Prostate gland (tissue), 2 donors: ENCODE data around the gene GABARAP. TPM values are rescaled to one million over a fixed set of nuclear protein-coding genes. Genes with fewer than 3 reads are reported as not detected.

Experiments
- DNase-seq: peaks from one replicate; pipeline ENCODE4 v3.0.0-alpha.2; 2019; ENCODE audit warnings: low spot score
- H3K27ac ChIP-seq, 2 donors: fragments of 200-600 bp; sonication (generic); 2 replicates each; pipeline ENCODE4 v1.5.1; 2017 to 2019
- H3K27me3 ChIP-seq: fragments of 200-600 bp; sonication (generic); replicated peaks from 2 replicates; pipeline ENCODE4 v1.5.1; 2019; ENCODE audit not compliant: insufficient read depth
- H3K36me3 ChIP-seq, 2 donors: fragments of 200-600 bp; sonication (generic); 1 replicate in 1 of 2; 2 replicates in 1 of 2; pipeline versions ENCODE4 v1.5.1 to v1.8.1; 2017 to 2019
- H3K4me1 ChIP-seq: fragments of 200-600 bp; sonication (generic); replicated peaks from 2 replicates; pipeline ENCODE4 v1.5.1; 2019
- H3K4me3 ChIP-seq, 2 donors: fragments of 200-600 bp; sonication (generic); 2 replicates each; pipeline ENCODE4 v1.5.1; 2017 to 2019
- H3K9me3 ChIP-seq: fragments of 200-600 bp; sonication (generic); 2 replicates; pipeline ENCODE4 v1.5.1; 2017
- CTCF ChIP-seq, 4 experiments: fragments of 200-600 bp in 2 of 4; fragments of 450-650 bp in 2 of 4; sonication (generic) in 2 of 4; IDR thresholded peaks; 1 replicate in 3 of 4; 2 replicates in 1 of 4; pipeline ENCODE4 v1.5.1; 2016 to 2019; ENCODE audit warnings: antibody characterized with exemption in 4 of 4, mild to moderate bottlenecking in 2 of 4, moderate library complexity in 2 of 4
- POLR2A ChIP-seq: fragments of 450-650 bp; IDR thresholded peaks from one replicate; pipeline ENCODE4 v1.6.1; 2016; ENCODE audit warnings: antibody characterized with exemption, mild to moderate bottlenecking
- POLR2AphosphoS5 ChIP-seq: sonication (generic); formaldehyde crosslinking; IDR thresholded peaks from one replicate; pipeline ENCODE4 v1.6.1; 2017; ENCODE audit warnings: antibody characterized with exemption
- WGBS: methylation state at CpG from one replicate; pipeline ENCODE4 v1.1.5; 2018; 5-methylcytosine and 5-hydroxymethylcytosine counted together
- intact Hi-C: fragments of 100-400 bp; cut with DNase I; formaldehyde crosslinking; loops from one replicate; pipeline ENCODE4 v1.14.2; 2022
- total RNA-seq, 2 donors: library from RNA; depleted of rRNA; stranded (reverse); fragments of >200 nt; gene quantifications; one replicate each; pipeline ENCODE4 v1.1.0, GENCODE V29; 2016

GABARAP gene
- total RNA-seq, 2 donors from 2014 or later = 493 to 527 TPM

GRCh38 chr17:7229504-7229903 is 12.7 kb downstream of the GABARAP start:
- TF ChIP-seq POLR2A = no peak
- no peak for TF ChIP-seq CTCF (IDR thresholded peaks at IDR 0.05)
- TF ChIP-seq POLR2AphosphoS5 = no peak
- H3K9me3 ChIP-seq = no peaks in the 10 kb centered on the region

GRCh38 chr17:7228920-7229319 is 13.3 kb downstream of the GABARAP start:
- intact Hi-C loops = no loop called here
- peak overlapping the region; percentile 86 to 99 for H3K27ac ChIP-seq
- H3K36me3 ChIP-seq = peaks cover 2 to 24% of the 10 kb centered on the region in 2 donors

More at GRCh38 chr17:7229504-7229903, 12.7 kb downstream of the GABARAP start:
- Histone ChIP-seq H3K4me3 (no peak overlapping the region), H3K4me1 (peaks cover 13% of the 10 kb centered on the region), H3K27ac (peak overlapping the region; percentile 86 to 99), H3K36me3 (peaks cover 2 to 18% of the 10 kb centered on the region in 2 donors), H3K27me3 (no peaks in the 10 kb centered on the region)
- no peak for DNase-seq
- 91% methylated on average over 19 of the region's 19 CpGs for WGBS
- intact Hi-C loops = no loop called here

DNA sequence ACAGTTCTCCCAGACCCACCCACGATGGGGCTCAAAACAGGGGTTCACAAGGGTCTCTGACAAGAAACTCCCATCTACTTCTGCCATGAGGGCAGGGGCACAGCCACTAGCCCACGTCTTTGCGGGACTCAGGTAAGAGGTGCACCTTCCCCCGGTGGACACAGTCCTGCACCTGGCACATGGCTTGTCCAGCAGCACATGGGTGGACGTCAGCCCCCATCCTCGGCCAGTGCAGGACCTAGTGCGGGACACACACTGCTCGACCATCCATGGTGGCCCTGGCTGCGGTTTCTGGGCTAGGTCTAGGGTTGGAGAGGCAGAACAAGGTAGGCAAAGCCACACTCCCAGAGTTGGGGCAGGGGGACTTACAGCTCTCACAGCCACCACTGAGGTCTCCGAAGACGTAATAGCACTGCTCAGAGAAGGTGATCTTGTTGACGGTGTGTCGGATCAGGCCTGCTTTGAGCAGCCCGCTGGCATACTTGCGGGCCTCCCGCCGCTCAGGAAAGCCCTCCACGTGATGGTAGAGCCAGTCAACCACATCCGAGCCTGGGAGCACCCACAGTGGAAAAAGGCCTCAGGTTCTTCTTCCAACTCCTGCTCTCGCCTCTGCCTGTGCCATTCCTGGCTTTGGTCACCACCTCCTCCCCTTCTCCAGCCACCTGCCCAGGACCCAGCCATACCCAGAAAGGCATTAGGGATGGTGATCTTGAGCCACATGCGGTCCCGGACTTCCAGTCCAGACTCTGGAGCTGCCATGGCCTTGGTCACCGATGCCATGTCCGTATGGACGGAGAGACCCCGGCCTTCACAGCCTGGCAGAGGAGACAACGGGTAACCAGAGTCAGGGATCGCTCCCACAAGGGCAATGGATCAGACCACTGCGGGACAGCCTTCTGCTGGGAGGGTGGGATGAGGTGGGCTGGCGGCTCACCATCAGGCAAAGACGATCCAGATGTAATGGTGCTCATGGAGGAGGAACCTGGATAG is 15.2 kb downstream of the GABARAP start:
- Histone ChIP-seq H3K9me3 (no peaks in the 10 kb centered on the region), H3K36me3 (peaks cover 2 to 35% of the 10 kb centered on the region in 2 donors), H3K4me1 (peaks cover 13% of the 10 kb centered on the region), H3K27me3 (no peaks in the 10 kb centered on the region), H3K4me3 (no peak overlapping the region), H3K27ac (peak overlapping the region; percentile 86 to 99)
- no peak for DNase-seq
- intact Hi-C loops = no loop called here
- TF ChIP-seq POLR2AphosphoS5 = no peak
- TF ChIP-seq CTCF (IDR thresholded peaks at IDR 0.05) = no peak
- no peak for TF ChIP-seq POLR2A
- WGBS = 94% methylated on average over 27 of the region's 31 CpGs

More at GRCh38 chr17:7228920-7229319, 13.3 kb downstream of the GABARAP start:
- TF ChIP-seq POLR2AphosphoS5 = no peak
- no peak for TF ChIP-seq CTCF (IDR thresholded peaks at IDR 0.05)
- no peak for TF ChIP-seq POLR2A
- Histone ChIP-seq H3K4me3 (no peak overlapping the region), H3K4me1 (peaks cover 13% of the 10 kb centered on the region), H3K27me3 (no peaks in the 10 kb centered on the region), H3K9me3 (no peaks in the 10 kb centered on the region)
- WGBS = 85% methylated on average over 14 of the region's 14 CpGs
- no peak for DNase-seq

- no peaks in the 10 kb centered on the region for H3K9me3 ChIP-seq
- WGBS = 69% methylated on average over 21 of the region's 21 CpGs
- TF ChIP-seq POLR2A = no peak
- no peak for TF ChIP-seq CTCF (IDR thresholded peaks at IDR 0.05)
- TF ChIP-seq POLR2AphosphoS5 = no peak
- peaks cover 2 to 35% of the 10 kb centered on the region in 2 donors for H3K36me3 ChIP-seq
- peaks cover 20% of the 10 kb centered on the region for H3K4me1 ChIP-seq
- no peak for DNase-seq
- intact Hi-C loops = no loop called here
- peak overlapping the region; percentile 57 to 99 for H3K27ac ChIP-seq
- H3K4me3 ChIP-seq = no peak overlapping the region
- H3K27me3 ChIP-seq = no peaks in the 10 kb centered on the region
Measured at GRCh38 chr17:7225711-7226331, 16.4 kb downstream of the GABARAP start.
